GM21786 (cell line): ENCODE results near the gene XYLT2.
"Not testable (repeated sequence)": the region's sequence is repeated elsewhere in the genome, so short reads cannot be mapped to it uniquely, and the experiment has no call there.

Source experiments
- ATAC-seq: cut with Tn5 transposase; IDR thresholded peaks from one replicate; pipeline ENCODE4 v1.9.1; 2021; ENCODE audit not compliant: unreplicated experiment

Gene XYLT2

DNA sequence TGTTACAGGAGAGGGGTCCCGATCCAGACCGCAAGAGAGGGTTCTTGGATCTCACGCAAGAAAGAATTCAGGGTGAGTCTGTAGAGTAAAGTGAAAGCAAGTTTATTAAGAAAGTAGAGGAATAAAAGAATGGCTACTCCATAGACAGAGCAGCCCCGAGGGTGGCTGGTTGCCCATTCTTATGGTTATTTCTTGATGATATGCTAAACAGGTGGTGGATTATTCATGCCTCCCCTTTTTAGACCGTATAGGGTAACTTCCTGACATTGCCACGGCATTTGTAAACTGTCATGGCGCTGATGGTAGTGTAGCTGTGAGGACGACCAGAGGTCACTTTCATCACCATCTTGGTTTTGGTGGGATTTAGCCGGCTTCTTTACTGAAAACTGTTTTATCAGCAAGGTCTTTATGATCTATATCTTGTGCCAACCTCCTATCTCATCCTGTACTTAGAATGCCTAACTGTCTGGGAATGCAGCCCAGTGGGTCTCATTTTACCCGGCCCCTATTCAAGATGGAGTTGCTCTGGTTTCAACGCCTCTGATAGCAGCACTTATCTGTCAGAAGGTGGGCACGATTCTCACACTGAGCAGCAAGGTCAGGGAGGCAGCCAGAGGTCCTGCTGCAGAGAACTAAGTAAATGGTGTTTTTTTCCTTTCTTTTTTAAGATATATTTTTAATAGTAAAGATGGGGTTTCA lies 26.5 kb upstream of the XYLT2 start:
- no peak for ATAC-seq

DNA sequence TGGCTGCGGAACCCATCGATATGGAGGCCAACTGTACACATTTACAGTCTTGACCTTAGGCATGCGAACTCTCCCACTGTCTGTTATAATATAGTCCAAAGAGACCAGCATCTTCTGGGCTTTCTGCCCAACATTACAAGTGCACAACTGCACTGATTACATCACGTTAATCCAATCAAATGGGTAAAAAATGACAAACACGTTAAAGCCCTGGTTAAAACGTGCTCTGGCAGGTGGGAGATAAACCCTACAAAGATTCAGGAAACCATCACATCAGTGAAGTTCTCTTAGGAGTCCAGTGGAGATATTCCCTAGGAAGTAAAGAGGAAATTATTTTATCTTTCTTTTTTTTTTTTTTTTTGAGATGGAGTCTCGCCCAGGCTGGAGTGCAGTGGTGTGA lies 23.7 kb upstream of the XYLT2 start:
- ATAC-seq, result no peak

DNA sequence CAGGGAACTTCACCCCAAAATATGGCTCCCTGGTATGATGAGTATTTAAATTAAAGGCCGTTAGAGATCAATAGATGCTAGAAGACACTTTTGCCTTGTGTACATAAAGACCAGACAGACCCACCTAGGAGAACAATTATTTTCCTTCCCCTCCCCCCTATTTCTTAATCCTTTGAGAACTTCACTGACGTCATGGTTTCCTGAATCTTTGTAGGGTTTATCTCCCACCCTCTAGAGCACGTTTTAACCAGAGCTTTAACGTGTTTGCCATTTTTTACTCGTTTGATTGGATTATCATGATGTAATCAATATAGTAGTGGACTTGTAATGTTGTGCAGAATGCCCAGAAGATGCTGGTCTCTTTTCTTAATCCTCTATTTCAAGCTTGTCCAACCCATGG lies 22.9 kb upstream of the XYLT2 start:
- ATAC-seq, result no peak

DNA sequence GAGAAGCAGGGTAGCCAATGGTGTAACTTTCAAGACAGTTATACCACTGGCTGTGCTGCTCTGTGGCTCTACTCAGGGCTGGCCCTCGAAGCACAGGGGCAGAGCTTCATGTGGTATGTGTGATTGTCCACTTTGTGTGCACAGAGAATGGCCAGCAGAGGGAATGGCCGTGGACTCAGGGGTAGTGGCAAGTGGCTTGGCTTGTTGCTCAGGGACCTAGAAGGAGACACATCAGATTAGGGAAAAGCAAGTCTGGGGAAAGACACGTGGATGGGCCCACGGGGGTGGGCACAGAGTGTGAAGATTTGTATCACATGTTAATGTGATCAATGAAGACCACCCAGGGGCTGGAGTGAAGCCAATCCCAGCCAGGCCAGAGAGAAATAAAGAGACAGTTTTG lies 20.0 kb upstream of the XYLT2 start:
- no peak for ATAC-seq

DNA sequence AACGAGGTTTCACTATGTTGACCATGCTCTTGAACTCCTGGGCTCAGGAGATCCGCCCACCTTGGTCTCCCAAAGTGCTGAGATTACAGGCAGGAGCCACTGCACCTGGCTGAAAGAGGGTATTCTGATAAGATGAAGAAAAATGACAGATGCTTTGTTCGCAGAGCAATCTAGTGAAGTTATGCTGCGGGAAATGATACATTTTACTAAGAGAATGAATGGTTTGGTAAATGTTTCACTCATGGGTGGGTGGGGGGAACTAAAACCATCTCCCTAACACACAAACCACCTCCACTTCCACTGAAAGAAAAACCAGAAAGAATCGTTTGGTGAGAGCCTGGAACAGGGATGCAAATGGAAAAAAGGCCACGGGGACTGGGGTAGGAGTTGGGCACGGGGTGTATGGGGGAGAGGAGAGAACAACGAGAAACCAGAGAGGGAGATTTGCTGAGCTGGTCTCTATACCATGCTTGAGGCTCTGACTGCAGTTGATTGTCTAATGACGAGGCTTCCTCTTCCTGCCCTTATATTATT lies 19.0 kb upstream of the XYLT2 start:
- ATAC-seq, result no peak

DNA sequence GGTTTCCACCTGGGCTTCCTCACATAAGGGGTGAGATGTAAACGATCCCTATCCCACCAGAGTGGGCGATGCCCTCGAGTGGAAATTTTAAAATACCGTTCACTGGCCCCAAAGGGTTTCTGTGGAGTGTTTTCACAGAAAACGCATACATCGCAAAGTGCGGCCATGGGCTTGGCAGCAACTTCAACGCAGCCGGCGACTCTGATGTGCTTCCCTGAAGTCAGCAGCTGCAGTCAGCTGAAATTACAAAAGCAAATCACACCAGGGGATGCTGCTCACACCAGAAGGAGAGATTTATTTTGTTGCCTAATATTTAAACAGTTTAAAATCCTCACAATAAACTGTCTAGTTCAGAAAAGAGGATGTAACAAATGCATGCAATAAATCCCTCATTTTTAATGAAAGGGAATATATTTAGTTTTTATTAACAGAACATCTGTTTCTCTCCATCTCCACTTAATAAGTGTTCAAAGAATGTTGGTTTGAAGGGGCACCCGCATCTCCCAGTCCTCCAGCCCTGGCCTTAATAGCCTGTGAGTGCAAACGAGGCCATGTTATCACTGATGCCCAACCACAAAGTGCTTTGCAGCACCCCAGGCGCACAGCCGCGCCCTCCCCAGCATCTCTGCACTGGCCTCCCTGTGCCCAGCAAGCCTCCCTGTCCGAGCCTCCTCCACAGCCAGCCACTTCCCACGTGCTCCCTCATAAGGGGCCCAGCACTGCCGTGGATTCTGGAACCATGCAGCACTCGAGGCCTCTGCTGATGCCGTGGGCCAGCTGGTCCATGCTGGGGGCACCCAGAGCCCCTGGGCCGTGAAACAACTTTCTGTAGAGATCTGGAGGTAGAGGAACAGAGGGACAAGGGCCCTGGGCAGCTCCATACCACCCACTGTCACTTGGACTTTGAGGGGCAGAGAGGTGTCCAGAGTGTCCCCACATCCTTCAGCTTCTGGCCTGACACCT lies 17.3 kb upstream of the XYLT2 start:
- ATAC-seq, result no peak

DNA sequence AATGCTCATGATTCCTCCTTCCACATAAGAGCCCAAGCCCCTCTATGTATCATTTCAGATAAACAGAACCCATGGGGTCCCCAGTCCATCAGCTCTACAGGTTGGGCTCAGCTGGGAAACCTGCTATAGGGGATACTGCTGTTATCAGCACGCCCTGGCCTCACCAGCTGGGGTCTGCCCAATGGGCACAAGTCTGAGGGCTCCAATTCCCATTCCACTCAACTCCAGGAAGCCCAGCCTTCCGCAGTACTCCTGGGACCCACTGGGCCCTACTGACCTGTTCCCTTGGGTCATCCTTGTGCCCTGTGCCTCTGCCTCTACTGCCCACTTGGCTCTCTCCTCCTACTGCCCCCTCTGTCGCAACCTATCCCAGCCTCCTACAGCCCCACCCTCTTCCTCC lies 16.2 kb upstream of the XYLT2 start:
- no peak for ATAC-seq

DNA sequence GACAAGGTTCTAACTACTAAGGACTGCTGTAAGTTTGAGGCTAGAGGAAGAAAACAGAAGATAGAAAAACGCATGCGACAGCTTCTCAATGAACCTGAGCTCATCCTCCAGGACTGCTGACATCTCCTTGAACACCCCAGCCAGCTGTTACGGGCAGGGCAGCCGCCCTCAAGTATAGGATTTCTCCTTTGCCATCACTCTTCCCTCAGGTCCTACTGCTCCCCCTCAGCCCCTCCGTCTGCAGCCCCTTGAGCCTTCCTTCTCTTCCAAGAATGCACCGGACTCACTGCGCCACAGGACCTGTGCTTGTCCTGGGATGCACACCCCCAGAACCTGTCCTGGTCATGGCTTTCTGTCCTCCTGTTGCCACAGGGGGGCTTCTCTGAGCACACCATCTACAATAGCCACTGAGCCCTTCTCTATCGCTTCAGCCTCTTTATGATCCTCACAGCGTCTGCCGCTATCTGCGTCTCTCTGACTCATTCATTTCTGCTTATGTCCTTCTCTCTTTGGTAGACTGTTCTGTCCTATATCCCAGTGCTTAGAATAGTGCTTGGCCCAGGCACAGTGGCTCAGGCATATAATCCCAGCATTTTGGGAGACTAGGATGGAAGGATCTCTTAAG lies 15.7 kb upstream of the XYLT2 start:
- no peak for ATAC-seq

DNA sequence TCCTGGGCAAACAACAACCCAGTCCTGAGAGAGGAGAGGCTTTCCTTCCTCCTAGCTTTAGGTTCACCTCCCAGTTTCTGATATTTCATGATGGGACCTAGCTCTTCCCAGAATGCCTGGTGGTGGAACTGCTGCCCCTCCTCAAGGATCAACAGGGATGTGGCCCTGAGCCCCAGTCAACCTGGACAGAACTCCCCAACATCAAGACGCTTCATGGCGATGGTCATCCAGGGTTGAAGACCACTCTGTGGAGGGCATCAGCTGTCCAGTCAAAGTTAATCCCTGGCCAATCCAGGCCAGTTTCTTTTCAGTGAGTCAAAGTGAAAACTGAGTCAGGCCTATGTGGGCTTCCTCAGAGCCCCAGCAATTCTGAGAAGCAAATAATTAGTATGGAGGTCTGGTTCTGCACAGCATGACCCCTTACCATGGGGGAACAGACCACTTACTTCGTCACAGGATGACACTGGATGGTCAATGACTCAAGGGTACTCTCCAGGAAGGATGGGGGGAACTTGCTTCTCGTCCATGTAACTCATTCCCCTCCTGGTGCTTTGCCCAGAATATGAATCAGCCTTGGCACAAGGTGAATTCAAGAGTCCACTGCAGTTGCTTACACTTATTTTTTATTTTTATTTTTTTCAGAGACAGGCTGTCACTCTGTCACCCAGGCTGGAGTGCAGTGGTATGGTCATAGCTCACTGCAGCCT lies 14.7 kb upstream of the XYLT2 start:
- ATAC-seq, result no peak

DNA sequence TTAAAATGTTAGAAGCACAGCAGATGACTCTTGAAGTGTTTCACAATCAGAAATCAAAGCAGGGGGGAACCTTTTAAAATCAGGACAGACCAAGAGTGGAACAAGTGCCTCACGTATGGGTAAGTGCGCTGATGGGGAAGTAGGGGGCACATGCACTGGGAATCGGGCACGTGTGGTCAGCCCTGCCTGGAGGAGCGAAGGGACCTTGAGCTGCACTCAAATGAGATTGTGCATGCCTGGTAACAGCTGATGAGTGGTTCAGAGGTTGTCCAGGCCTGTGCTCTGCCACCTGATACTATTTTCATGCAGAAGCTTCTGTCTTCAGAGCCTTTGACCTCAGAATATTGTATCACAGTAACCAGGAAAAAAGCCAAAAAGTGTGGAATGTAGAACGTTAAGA lies 13.7 kb upstream of the XYLT2 start:
- ATAC-seq, result no peak

DNA sequence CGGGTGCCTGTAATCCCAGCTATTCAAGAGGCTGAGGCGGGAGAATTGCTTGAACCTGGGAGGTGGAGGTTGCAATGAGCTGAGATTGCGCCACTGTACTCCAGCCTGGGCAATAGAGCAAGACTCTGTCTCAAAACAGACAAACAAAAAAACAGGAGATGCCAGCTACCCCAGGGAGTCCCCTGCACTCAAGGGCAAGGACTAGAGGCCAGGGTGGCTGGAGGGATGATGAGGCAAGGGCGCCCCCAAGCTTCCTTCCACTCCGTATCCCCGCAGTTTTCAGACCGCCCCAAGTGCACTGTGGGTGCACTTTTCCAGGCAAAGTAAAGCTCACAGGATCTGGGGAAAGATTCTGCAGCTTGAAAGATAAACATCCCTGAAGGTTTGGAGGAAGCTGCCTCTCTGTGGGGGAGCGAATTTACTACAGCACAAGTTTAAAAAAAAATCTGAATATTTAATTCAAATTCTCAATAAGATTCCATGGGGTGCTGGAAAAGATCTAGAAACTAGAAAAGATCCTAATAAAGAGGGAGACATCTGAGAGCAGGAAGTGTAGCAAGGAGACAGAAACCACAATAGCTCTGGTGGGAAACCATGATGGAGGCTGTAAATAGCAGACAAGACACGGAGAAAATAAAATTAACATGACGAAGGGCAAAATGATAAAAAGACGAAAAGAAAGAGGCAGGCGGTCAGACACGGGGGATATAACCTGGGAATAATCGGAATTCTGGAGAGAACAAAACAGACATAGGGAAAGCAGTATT lies 12.5 kb upstream of the XYLT2 start:
- ATAC-seq, result not testable (repeated sequence)

DNA sequence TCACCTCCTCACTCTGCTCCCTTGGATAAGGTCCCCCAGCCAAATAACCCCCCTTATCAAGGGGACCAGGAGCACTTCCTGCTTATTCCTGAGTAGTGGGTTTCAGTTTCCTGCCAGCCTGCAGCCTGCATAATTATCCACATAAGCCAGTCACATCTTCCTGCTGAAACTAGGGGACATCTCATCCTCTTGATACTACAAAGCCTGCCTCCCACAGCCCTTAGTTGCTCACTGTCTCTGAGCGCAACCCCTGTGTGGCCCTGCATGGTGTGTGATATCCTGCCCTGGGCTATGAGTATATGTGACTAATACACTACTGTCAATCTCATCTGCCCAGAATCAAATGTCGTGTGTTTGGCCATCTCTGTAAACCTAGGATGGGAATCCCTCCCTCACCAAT lies 8.0 kb upstream of the XYLT2 start:
- no peak for ATAC-seq

DNA sequence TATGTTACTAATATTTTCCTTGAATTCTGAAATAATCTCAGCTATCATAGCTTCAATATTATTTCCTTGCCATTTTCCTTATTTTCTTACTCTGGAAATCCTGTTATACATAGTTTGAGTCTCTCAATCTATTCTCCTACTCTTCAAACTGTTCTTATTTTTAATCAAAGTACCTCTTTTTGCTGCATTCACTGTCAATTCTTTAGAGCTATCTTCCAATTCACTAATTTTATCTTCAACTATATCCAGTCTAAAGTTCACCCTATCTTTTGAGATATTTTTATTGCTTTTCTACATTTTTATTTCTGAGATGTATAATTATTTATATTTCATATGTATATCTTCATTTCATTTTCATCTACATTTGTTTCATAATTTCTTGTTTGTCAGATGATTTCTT lies 7.3 kb upstream of the XYLT2 start:
- ATAC-seq, result no peak

DNA sequence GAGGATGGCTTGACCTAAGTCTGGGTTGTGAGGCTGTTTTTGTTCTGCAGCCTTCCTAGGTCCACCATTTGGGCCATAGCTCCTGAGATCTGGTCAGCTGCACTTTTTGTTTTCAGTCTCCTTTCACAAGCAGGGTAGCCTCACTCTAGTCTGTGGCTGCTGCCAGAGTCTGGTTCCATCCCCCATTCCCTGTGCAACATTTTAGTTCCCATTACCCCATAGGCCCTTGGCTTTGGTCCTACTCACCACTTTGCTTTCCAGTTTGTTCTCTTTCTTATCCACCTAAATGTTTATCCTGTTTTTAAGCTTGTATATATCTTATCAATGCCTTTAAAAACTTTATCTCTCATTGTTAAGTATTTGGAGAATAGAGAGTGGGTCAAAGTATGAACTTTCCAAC lies 6.5 kb upstream of the XYLT2 start:
- ATAC-seq, result no peak

DNA sequence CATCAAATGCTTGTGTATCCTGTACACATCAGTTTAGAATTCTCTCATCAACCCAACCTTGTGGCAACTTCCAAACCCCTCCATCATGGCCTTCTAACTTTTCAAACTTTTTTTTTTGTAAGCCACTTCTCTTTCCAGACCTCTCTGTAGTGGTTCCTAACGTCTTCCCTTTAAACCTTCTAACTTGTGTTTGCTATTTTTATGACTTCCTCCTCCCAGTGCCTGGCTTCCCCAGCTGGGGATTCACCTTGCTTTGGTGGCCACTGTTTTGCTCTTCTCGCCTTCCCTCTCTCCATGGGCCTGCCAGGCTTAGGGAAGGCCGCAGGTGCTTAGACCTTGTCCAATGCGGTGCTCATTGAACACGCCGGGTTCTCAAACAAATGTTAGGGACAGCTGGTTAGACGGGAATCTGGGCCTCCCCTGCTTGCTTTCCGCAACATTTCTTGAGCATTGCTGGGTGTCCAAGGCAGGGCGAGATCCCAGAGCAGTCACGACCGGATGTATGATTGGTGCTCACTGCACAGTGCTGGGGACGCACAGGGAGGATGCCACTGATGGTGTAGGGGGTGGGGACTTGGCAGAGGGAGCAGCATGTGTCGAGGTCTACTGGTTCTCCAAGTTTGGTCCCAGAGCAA lies 1.1 kb upstream of the XYLT2 start:
- no peak for ATAC-seq

DNA sequence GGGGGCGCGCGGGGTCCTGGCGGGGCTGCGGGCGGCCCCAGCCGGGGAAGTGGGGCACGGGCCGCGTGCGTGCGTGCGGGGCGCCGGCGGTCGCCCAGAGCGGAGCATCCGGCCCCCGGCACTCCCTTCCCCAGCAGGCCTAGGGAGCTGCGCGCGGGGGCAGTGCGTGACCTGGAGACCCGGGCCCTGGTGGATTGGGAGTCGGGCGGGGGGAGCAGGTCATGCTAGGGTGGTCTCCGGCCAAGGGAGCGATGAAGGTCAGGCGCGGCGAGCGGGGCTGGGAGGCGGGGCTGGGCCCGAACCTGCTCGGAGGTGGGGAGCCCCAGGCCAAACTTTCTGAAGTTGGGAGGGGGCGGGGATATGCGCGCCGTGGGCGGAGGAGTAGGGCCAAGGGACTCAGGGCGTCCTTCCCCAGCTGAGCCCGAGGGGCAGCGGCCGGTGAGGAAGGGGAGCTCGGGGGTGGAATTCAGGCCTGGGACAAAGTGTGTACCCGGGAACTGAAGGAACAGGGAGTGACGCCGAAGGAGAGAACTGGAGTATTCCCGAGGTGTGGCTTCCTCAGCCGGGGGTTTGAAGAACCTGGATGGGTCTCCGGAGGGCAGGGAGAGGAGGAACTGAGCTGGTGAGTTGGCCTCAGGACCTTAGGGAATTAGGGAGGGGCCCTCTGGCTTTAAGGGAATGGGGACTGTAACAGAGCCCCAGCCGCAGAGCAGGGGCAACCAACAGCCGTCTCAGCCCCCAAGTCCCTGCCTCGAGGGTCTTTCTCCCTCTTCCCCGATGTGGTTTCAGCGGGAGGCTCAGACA lies 589 bp downstream of the XYLT2 start:
- ATAC-seq, result peak; percentile 57

DNA sequence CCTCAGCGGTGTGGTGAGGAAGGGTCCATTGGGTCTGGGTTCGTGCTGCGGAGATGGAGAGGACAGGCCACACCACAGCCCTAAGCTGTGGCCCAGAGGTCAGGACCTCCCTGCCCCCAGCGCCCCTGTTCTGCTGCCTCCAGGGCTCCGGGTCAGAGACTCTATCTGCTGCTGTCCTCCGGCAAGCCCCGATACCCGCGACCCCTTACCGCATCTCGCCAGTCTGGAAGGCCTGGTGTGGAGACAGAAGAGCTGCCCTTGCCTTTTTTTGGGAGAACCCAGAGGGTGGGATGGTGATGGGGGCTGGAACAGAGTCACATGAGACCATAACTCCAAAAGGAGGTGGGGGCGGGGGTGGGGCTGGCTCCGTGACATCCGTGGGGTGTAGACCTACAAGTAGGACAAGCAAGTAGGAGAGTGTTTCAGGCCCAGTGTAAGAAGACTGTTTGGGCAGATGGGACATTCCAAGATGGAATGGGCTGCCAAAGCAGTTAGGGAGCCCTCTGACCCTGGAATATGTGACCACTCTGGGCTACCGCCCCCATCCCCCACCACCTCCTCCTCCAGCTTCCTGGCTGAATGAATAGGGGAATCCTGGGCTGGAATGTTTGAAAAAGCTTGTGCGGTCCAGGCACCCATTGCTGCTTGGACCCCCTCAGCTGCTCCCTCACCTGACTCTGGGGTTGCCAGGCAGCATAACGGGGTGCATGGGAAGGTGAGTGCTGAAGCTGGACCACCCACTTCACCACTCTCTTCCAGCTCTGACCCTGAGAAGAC lies 1.4 kb downstream of the XYLT2 start:
- no peak for ATAC-seq

DNA sequence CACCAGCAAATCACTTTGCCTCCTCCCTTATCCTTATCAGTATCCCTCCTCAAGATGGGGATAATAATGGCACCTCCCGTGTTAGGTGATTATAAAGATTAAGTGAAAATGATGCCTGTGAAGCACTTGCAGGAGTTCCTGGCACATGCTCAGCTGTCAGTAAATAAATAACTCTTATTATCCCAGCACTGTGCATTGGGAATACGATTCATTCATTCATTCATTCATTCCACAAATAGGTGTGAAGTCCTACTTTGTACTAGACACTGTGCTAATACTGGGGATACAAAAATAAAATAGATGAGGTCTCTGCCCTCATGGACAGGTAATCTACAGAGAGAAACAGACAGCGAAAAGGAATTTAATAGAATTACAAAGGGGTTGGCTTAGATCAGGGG lies 2.0 kb downstream of the XYLT2 start:
- no peak for ATAC-seq
